Measurements from ENCODE around the gene FKBP2. TPM values are rescaled to one million over a fixed set of nuclear protein-coding genes. Genes with fewer than 3 reads are reported as not detected.

The FKBP2 gene
- total RNA-seq, 1 experiment from 2014 or later = 70.2 TPM

DNA sequence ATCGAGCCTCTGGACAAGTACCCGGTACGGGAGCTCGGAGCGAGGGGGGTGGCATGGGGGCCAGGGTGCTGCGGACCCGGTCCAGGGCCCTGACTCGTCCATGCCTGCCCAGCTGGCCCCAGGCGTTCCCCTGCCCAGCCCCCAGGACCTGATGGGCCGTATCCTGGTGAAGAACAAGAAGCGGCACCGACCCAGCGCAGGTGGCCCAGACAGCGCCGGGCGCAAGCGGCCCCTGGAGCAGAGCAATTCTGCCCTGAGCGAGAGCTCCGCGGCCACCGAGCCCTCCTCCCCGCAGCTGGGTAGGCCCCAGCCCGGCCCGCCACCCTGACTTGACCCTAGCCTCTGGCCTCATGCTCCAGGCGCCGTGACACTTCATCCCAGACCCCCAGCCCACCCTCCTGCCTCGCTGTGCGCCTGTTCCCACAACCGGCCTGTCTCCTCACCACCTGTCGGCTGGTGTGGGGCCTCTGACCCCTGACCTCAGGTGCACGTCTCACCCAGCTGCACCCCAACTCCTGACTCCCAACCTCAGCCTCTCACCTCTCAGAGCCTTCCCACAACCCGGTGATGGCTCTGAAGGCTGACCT, 18.1 kb downstream of the FKBP2 start:
- TF ChIP-seq, protein P1, sequence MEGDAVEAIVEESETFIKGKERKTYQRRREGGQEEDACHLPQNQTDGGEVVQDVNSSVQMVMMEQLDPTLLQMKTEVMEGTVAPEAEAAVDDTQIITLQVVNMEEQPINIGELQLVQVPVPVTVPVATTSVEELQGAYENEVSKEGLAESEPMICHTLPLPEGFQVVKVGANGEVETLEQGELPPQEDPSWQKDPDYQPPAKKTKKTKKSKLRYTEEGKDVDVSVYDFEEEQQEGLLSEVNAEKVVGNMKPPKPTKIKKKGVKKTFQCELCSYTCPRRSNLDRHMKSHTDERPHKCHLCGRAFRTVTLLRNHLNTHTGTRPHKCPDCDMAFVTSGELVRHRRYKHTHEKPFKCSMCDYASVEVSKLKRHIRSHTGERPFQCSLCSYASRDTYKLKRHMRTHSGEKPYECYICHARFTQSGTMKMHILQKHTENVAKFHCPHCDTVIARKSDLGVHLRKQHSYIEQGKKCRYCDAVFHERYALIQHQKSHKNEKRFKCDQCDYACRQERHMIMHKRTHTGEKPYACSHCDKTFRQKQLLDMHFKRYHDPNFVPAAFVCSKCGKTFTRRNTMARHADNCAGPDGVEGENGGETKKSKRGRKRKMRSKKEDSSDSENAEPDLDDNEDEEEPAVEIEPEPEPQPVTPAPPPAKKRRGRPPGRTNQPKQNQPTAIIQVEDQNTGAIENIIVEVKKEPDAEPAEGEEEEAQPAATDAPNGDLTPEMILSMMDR (IDR thresholded peaks at IDR 0.05; ENCODE audit: insufficient read depth in 1 of 2, low read depth in 1 of 2, low read length in 1 of 2, severe bottlenecking in 1 of 2, unreplicated experiment in 1 of 2) = no peak
- Histone ChIP-seq H3K9me3 (no peaks in the 10 kb centered on the region), H3K4me1 (no peaks in the 10 kb centered on the region), H3K36me3 (ENCODE audit: control insufficient read depth, insufficient read depth, low read length) (peaks cover 4% of the 10 kb centered on the region), H3K27me3 (replicated peaks; ENCODE audit: control insufficient read depth, insufficient read depth, low read length) (no peaks in the 10 kb centered on the region), H3K4me3 (ENCODE audit: low read depth, low read length) (no peak overlapping the region)
- no peaks in the 10 kb centered on the region for H3K27me3 Mint-ChIP-seq (ENCODE audit: insufficient read depth, unreplicated experiment)
- ChIA-PET POLR2A (no interaction called here), CTCF (no interaction called here)
- no peak overlapping the region for H3K27ac Mint-ChIP-seq (ENCODE audit: unreplicated experiment)
- peaks cover 49% of the 10 kb centered on the region for H3K36me3 Mint-ChIP-seq (ENCODE audit: insufficient read depth, unreplicated experiment)
- BruUV-seq (replicated peaks) = no TSS peak
- no peak for DNase-seq
- intact Hi-C loops (cut with micrococcal nuclease; ENCODE audit: unreplicated experiment) = no loop called here
- H3K4me1 Mint-ChIP-seq (ENCODE audit: low read depth, unreplicated experiment) = peaks cover 8% of the 10 kb centered on the region
- H3K4me3 Mint-ChIP-seq (ENCODE audit: unreplicated experiment) = no peak overlapping the region
- no peaks in the 10 kb centered on the region for H3K9me3 Mint-ChIP-seq (ENCODE audit: unreplicated experiment)

DNA sequence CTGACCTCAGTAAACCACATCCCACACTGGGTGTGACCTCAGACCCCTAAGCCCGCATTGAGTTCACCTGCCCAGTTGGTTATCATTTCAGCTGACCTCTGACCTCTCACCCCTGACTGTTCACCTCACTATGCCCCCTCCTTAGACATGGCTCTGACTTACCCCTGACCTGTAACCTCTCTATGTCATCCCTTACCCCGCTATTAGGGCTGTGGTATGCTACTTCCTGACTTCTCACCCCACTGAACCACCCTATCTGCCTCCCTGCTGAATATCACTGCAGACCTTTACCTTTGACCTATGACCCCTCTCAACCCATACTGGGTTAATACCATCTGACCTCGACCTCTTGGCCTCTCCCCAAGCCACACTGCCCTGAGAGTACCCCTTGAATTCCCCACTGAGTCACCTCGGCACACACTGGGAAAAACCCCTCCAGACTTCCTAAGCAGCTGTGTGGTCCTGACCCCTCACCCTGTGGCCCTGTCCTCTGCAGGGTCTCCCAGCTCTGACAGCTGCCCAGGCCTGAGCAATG, 18.7 kb downstream of the FKBP2 start:
- ChIA-PET POLR2A (no interaction called here), CTCF (no interaction called here)
- intact Hi-C loops (cut with micrococcal nuclease; ENCODE audit: unreplicated experiment) = no loop called here
- Histone ChIP-seq H3K9me3 (no peaks in the 10 kb centered on the region), H3K4me3 (ENCODE audit: low read depth, low read length) (no peak overlapping the region), H3K36me3 (ENCODE audit: control insufficient read depth, insufficient read depth, low read length) (peaks cover 5% of the 10 kb centered on the region), H3K27me3 (replicated peaks; ENCODE audit: control insufficient read depth, insufficient read depth, low read length) (no peaks in the 10 kb centered on the region), H3K4me1 (no peaks in the 10 kb centered on the region)
- BruUV-seq (replicated peaks) = no TSS peak
- Mint-ChIP-seq H3K27ac (ENCODE audit: unreplicated experiment) (no peak overlapping the region), H3K27me3 (ENCODE audit: insufficient read depth, unreplicated experiment) (no peaks in the 10 kb centered on the region), H3K9me3 (ENCODE audit: unreplicated experiment) (no peaks in the 10 kb centered on the region), H3K4me1 (ENCODE audit: low read depth, unreplicated experiment) (peaks cover 8% of the 10 kb centered on the region), H3K36me3 (ENCODE audit: insufficient read depth, unreplicated experiment) (peaks cover 55% of the 10 kb centered on the region), H3K4me3 (ENCODE audit: unreplicated experiment) (no peak overlapping the region)
- no peak for DNase-seq
- TF ChIP-seq, protein P1 (IDR thresholded peaks at IDR 0.05; ENCODE audit: insufficient read depth in 1 of 2, low read depth in 1 of 2, low read length in 1 of 2, severe bottlenecking in 1 of 2, unreplicated experiment in 1 of 2) = no peak

DNA sequence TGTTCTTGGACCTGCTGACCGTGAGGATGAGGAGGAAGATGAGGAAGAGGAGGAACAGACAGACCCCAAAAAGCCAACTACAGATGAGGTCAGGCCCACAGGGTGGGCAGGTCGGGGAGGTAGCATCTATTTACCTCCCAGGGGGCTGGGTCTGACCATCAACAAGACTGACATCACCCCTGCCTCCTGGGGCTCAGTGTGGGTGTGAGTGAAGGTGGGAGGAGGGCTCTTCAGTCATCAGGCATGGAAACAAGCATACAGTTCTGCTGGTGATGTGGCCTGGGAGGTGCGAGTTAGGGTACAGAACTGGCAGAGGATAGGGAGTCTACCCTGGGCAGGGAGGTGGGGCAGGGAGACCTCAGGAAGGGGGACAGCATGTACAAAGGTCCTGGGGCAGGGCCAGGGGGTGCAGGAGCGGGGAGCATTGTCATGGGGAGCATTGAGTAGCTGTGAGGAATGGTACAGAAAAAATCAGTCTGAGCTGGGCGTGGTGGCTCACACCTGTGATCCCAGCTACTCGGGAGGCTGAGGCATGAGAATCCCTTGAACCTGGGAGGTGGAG, 19.3 kb downstream of the FKBP2 start:
- Histone ChIP-seq H3K9me3 (no peaks in the 10 kb centered on the region), H3K4me1 (no peaks in the 10 kb centered on the region), H3K27me3 (replicated peaks; ENCODE audit: control insufficient read depth, insufficient read depth, low read length) (no peaks in the 10 kb centered on the region), H3K36me3 (ENCODE audit: control insufficient read depth, insufficient read depth, low read length) (peaks cover 3% of the 10 kb centered on the region), H3K4me3 (ENCODE audit: low read depth, low read length) (no peak overlapping the region)
- BruUV-seq (replicated peaks) = no TSS peak
- Mint-ChIP-seq H3K4me3 (ENCODE audit: unreplicated experiment) (no peak overlapping the region), H3K27ac (ENCODE audit: unreplicated experiment) (no peak overlapping the region), H3K9me3 (ENCODE audit: unreplicated experiment) (no peaks in the 10 kb centered on the region), H3K36me3 (ENCODE audit: insufficient read depth, unreplicated experiment) (peaks cover 57% of the 10 kb centered on the region), H3K27me3 (ENCODE audit: insufficient read depth, unreplicated experiment) (no peaks in the 10 kb centered on the region), H3K4me1 (ENCODE audit: low read depth, unreplicated experiment) (peaks cover 8% of the 10 kb centered on the region)
- no peak for DNase-seq
- ChIA-PET POLR2A (no interaction called here), CTCF (interaction anchor here (1.5 kb wide), 1 partner anchor 8 kb away, joined by 6 read pairs; no protein-coding TSS in a partner anchor)
- TF ChIP-seq, protein P1 (IDR thresholded peaks at IDR 0.05; ENCODE audit: insufficient read depth in 1 of 2, low read depth in 1 of 2, low read length in 1 of 2, severe bottlenecking in 1 of 2, unreplicated experiment in 1 of 2) = no peak
- intact Hi-C loops (cut with micrococcal nuclease; ENCODE audit: unreplicated experiment) = no loop called here
